ENCODE measurements around the gene MRPS23. TPM values are rescaled to one million over a fixed set of nuclear protein-coding genes. Genes with fewer than 3 reads are reported as not detected.

Gene MRPS23
- total and polyA plus RNA-seq, 2 of the 13 experiments (the other 11 are each of a cell fraction or from before 2014, with no cell fraction given) = 63.2 to 181 TPM

DNA sequence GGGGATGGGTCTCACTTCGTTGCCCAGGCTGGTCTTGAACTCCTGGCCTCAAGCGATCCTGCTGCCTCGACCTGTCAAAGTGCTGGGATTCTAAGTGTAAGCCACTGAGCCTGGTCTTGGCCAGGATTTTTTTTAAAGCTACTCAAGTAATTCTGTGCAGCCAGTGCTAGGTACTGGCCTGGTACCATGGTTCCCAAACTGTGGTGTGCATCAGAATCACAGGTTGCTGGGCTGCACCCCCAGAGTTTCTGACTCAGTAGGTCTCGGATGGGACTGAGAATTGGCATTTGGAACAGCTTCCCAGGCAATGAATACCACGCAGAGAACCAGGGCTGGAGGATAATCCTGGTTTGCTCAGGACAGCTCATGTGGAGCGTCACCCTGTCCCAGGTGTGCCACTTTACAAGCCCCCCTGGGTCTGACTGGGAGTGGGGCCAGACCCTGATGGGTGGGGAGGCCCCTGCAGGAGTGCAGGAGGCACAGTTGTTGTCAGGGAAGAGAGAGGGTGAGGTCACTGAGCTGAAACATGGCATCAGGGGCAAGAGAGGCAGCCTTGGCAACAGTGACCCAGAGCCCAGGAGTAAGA, 10.7 kb upstream of the MRPS23 start (continued):
- TF ChIP-seq ZNF646 (CRISPR knock-in tag; IDR thresholded peaks at IDR 0.05) (0 out of 2 replicates have a peak, but pooled peaks have one; percentile 5), ZFP37 (CRISPR knock-in tag; IDR thresholded peaks at IDR 0.05; ENCODE audit: borderline replicate concordance) (no peak), HNF1A (IDR thresholded peaks at IDR 0.05; ENCODE audit: low read depth) (no peak), HNF1A (CRISPR knock-in tag; IDR thresholded peaks at IDR 0.05; ENCODE audit: borderline replicate concordance) (no peak), ZNF605 (CRISPR knock-in tag; IDR thresholded peaks at IDR 0.05) (no peak), NFE2L1 (CRISPR knock-in tag; IDR thresholded peaks at IDR 0.05; ENCODE audit: borderline replicate concordance) (no peak)

Data from HepG2 (cell line).